ENCODE measurements around the gene ARSG. TPM values are rescaled to one million over a fixed set of nuclear protein-coding genes. Genes with fewer than 3 reads are reported as not detected.

ARSG gene
- total RNA-seq, 1 donor from 2014 or later = 19.6 TPM

GRCh38 chr17:68422821-68423220 is 131.5 kb downstream of the ARSG start:
- H3K9me3 Mint-ChIP-seq = no peaks in the 10 kb centered on the region
- H3K27ac Mint-ChIP-seq = no peak overlapping the region
- H3K27me3 Mint-ChIP-seq = no peaks in the 10 kb centered on the region
- H3K36me3 Mint-ChIP-seq (ENCODE audit: low read depth) = peaks cover 21% of the 10 kb centered on the region
- H3K4me3 Mint-ChIP-seq = no peak overlapping the region
- ATAC-seq (ENCODE audit: low read depth) (no peak), DNase-seq (no peak)
- POLR2A ChIA-PET = no interaction called here
- CTCF ChIA-PET = interaction anchor here (0.8 kb wide), 1 partner anchor 24 kb away, joined by 3 read pairs; no protein-coding TSS in a partner anchor
- intact Hi-C loops (cut with micrococcal nuclease) = no loop called here
- H3K4me1 Mint-ChIP-seq = no peaks in the 10 kb centered on the region
- TF ChIP-seq CTCF (IDR thresholded peaks at IDR 0.05) = no peak

- no peaks in the 10 kb centered on the region for H3K4me1 Mint-ChIP-seq
- no peak for ATAC-seq (ENCODE audit: low read depth)
- DNase-seq = no peak
- POLR2A ChIA-PET = no interaction called here
- TF ChIP-seq CTCF (IDR thresholded peaks at IDR 0.05) = no peak
- intact Hi-C loops (cut with micrococcal nuclease) = no loop called here
- no peaks in the 10 kb centered on the region for H3K9me3 Mint-ChIP-seq
- H3K36me3 Mint-ChIP-seq (ENCODE audit: low read depth) = peaks cover 21% of the 10 kb centered on the region
- CTCF ChIA-PET = interaction anchor here (0.8 kb wide), 1 partner anchor 24 kb away, joined by 3 read pairs; no protein-coding TSS in a partner anchor
- H3K27me3 Mint-ChIP-seq = no peaks in the 10 kb centered on the region
- H3K4me3 Mint-ChIP-seq = no peak overlapping the region
- no peak overlapping the region for H3K27ac Mint-ChIP-seq
These were observed 132.0 kb downstream of the ARSG start for GRCh38 chr17:68423251-68423650.

GRCh38 chr17:68424203-68424602 is 132.9 kb downstream of the ARSG start:
- CTCF ChIA-PET = interaction anchor here (0.6 to 1.3 kb wide), 2 partner anchors 12 to 159 kb away, joined by 3 to 5 read pairs; no protein-coding TSS in a partner anchor
- TF ChIP-seq CTCF (IDR thresholded peaks at IDR 0.05) = no peak
- Mint-ChIP-seq H3K36me3 (ENCODE audit: low read depth) (peaks cover 24% of the 10 kb centered on the region), H3K4me1 (no peaks in the 10 kb centered on the region), H3K27me3 (no peaks in the 10 kb centered on the region), H3K9me3 (no peaks in the 10 kb centered on the region), H3K27ac (no peak overlapping the region), H3K4me3 (no peak overlapping the region)
- no peak for DNase-seq
- POLR2A ChIA-PET = no interaction called here
- intact Hi-C loops (cut with micrococcal nuclease) = no loop called here
- ATAC-seq (ENCODE audit: low read depth) = no peak

- Mint-ChIP-seq H3K4me3 (no peak overlapping the region), H3K36me3 (ENCODE audit: low read depth) (peaks cover 28% of the 10 kb centered on the region), H3K9me3 (no peaks in the 10 kb centered on the region), H3K4me1 (no peaks in the 10 kb centered on the region), H3K27me3 (no peaks in the 10 kb centered on the region), H3K27ac (no peak overlapping the region)
- POLR2A ChIA-PET = interaction anchor here (0.5 kb wide), 1 partner anchor 12 kb away, joined by 3 read pairs; no protein-coding TSS in a partner anchor
- TF ChIP-seq CTCF (IDR thresholded peaks at IDR 0.05) = no peak
- intact Hi-C loops (cut with micrococcal nuclease) = no loop called here
- CTCF ChIA-PET = interaction anchor here (1.3 kb wide), 1 partner anchor 12 kb away, joined by 5 read pairs; no protein-coding TSS in a partner anchor
- ATAC-seq (ENCODE audit: low read depth) = no peak
- no peak for DNase-seq
These were observed 133.6 kb downstream of the ARSG start for GRCh38 chr17:68424861-68425260.

- DNase-seq = no peak
- Mint-ChIP-seq H3K27ac (no peak overlapping the region), H3K4me3 (no peak overlapping the region), H3K27me3 (no peaks in the 10 kb centered on the region), H3K36me3 (ENCODE audit: low read depth) (peaks cover 21% of the 10 kb centered on the region), H3K4me1 (no peaks in the 10 kb centered on the region), H3K9me3 (no peaks in the 10 kb centered on the region)
- POLR2A ChIA-PET = no interaction called here
- intact Hi-C loops (cut with micrococcal nuclease) = no loop called here
- ATAC-seq (ENCODE audit: low read depth) = no peak
- no peak for TF ChIP-seq CTCF (IDR thresholded peaks at IDR 0.05)
- CTCF ChIA-PET = no interaction called here
These were observed 134.7 kb downstream of the ARSG start for GRCh38 chr17:68425979-68426378.
